HepG2 (cell line): ENCODE data around the gene PHF2. TPM values are rescaled to one million over a fixed set of nuclear protein-coding genes. Genes with fewer than 3 reads are reported as not detected.

Source experiments
- ATAC-seq: fragments of 200-7000 bp; cut with Tn5 transposase; 3 replicates; pipeline ENCODE4 v1.9.1; 2020; ENCODE audit warnings: mild to moderate bottlenecking, moderate library complexity
- BruUV-seq: library from RNA; stranded (reverse); fragments of 400-500 nt; replicated peaks from 2 replicates; lab custom pipeline; 2021; lab: Mats Ljungman, UMichigan
- CTCF ChIA-PET: fragments of 300-600 bp; formaldehyde crosslinking; extraction: SDS; loops from one replicate; lab custom pipeline; 2021; ENCODE audit warnings: low total read pairs, inconsistent platforms, low intra/inter-chr PET ratio; lab: Yijun Ruan, JAX
- POLR2A ChIA-PET: fragments of 350-600 bp; sonication (Branson Sonifier 250); formaldehyde crosslinking; loops from one replicate; lab custom pipeline; 2020; ENCODE audit warnings: antibody characterized with exemption, inconsistent platforms; lab: Yijun Ruan, JAX
- DNase-seq: peaks from one replicate; pipeline ENCODE4 v3.0.0-alpha.2; 2015; ENCODE audit warnings: low spot score
- FAIRE-seq: peaks from 3 replicates; lab custom pipeline; 2011; peaks lifted over from hg19 to GRCh38; lab: Jason Lieb, UNC
- H2AFZ ChIP-seq: one replicate; pipeline ENCODE4 v1.6.1; 2011; ENCODE audit warnings: low read length, inconsistent platforms
- H3K27ac ChIP-seq: fragments of 300-600 bp; 3 replicates; pipeline ENCODE4 v1.8.0; 2011; ENCODE audit warnings: mixed run types, mild to moderate bottlenecking, mixed read lengths, low read length, inconsistent platforms; ENCODE audit not compliant: insufficient read depth; ENCODE audit errors: extremely low read length
- H3K27me3 ChIP-seq, 2 experiments: fragments of 200-600 bp in 1 of 2; 2 replicates in 1 of 2; 3 replicates in 1 of 2; pipeline versions ENCODE4 v1.6.0 to v1.8.0; 2011; ENCODE audit warnings: low read length in 2 of 2, mild to moderate bottlenecking in 2 of 2, moderate library complexity in 2 of 2, inconsistent platforms in 1 of 2; ENCODE audit not compliant: insufficient read depth in 2 of 2, control insufficient read depth in 1 of 2
- H3K36me3 ChIP-seq, 2 experiments: fragments of 200-600 bp in 1 of 2; replicated peaks in 1 of 2; 2 replicates in 1 of 2; 3 replicates in 1 of 2; pipeline versions ENCODE4 v1.5.1 to v1.8.0; 2011; ENCODE audit warnings: low read length in 2 of 2, inconsistent platforms in 1 of 2; ENCODE audit not compliant: insufficient read depth in 2 of 2, control insufficient read depth in 1 of 2
- H3K4me1 ChIP-seq: 2 replicates; pipeline ENCODE4 v1.5.1; 2012; ENCODE audit warnings: low read length, inconsistent platforms; ENCODE audit not compliant: insufficient read depth
- H3K4me2 ChIP-seq: 2 replicates; pipeline ENCODE4 v1.6.0; 2011; ENCODE audit warnings: low read depth, low read length, inconsistent platforms
- H3K4me3 ChIP-seq, 3 experiments: fragments of 200-600 bp in 1 of 3; sonication (generic), shearing (Covaris generic) in 1 of 3; replicated peaks in 1 of 3; 2 replicates each; pipeline ENCODE4 v1.5.1; 2011 to 2016; ENCODE audit warnings: low read length in 3 of 3, inconsistent platforms in 2 of 3, low read depth in 2 of 3, mild to moderate bottlenecking in 2 of 3, control low read depth in 1 of 3, mixed read lengths in 1 of 3; ENCODE audit not compliant: insufficient read depth in 1 of 3
- H3K79me2 ChIP-seq: one replicate; pipeline ENCODE4 v1.6.1; 2011; ENCODE audit warnings: low read length, inconsistent platforms; ENCODE audit not compliant: insufficient read depth
- H3K9ac ChIP-seq: 2 replicates; pipeline ENCODE4 v1.6.0; 2011; ENCODE audit warnings: mild to moderate bottlenecking, low read depth, low read length, inconsistent platforms; ENCODE audit not compliant: insufficient read depth
- H3K9me3 ChIP-seq: 2 replicates; pipeline ENCODE4 v1.5.1; 2012; ENCODE audit warnings: mild to moderate bottlenecking, low read length
- H4K20me1 ChIP-seq: 2 replicates; pipeline ENCODE4 v1.6.0; 2011; ENCODE audit warnings: inconsistent platforms, mild to moderate bottlenecking, low read length, moderate library complexity; ENCODE audit not compliant: insufficient read depth
- CBX1 ChIP-seq: IDR thresholded peaks from one replicate; pipeline ENCODE4 v1.6.1; 2016; ENCODE audit warnings: antibody characterized with exemption, low read depth
- CBX5 ChIP-seq: sonication (generic); formaldehyde crosslinking; IDR thresholded peaks from 2 replicates; pipeline ENCODE4 v1.4.0; 2020; ENCODE audit warnings: missing genetic modification reagents, borderline replicate concordance
- EP300 ChIP-seq, 3 experiments: sonication (generic) in 1 of 3; formaldehyde crosslinking in 1 of 3; IDR thresholded peaks; 2 replicates each; pipeline versions ENCODE4 v1.5.1 to v1.6.1; 2011 to 2020; ENCODE audit warnings: low read depth in 2 of 3, low read length in 2 of 3, borderline replicate concordance in 1 of 3, improper control_type of control experiment in 1 of 3, mild to moderate bottlenecking in 1 of 3, missing genetic modification reagents in 1 of 3, moderate library complexity in 1 of 3
- FOXC1 ChIP-seq: sonication (generic); formaldehyde crosslinking; IDR thresholded peaks from 2 replicates; pipeline ENCODE4 v1.8.0; 2022; ENCODE audit warnings: mild to moderate bottlenecking, missing genetic modification reagents, borderline replicate concordance
- GLI4 ChIP-seq: sonication (generic); formaldehyde crosslinking; IDR thresholded peaks from 2 replicates; pipeline ENCODE4 v1.5.1; 2020; ENCODE audit warnings: missing genetic modification reagents, mild to moderate bottlenecking, moderate library complexity, borderline replicate concordance
- HNRNPH1 ChIP-seq: fragments of 200-400 bp; formaldehyde crosslinking; optimal IDR thresholded peaks from 2 replicates; pipeline ENCODE3; 2017; ENCODE audit warnings: mild to moderate bottlenecking, low read depth, low read length
- NR3C1 ChIP-seq: sonication (generic); formaldehyde crosslinking; IDR thresholded peaks from 2 replicates; pipeline ENCODE4 v1.4.0; 2020; ENCODE audit warnings: missing genetic modification reagents
- SMYD3 ChIP-seq: sonication (generic); formaldehyde crosslinking; IDR thresholded peaks from 2 replicates; pipeline ENCODE4 v1.8.1; 2023; ENCODE audit warnings: mild to moderate bottlenecking, missing genetic modification reagents
- STAG1 ChIP-seq: sonication (generic); formaldehyde crosslinking; IDR thresholded peaks from 2 replicates; pipeline ENCODE4 v1.4.0; 2020; ENCODE audit warnings: missing genetic modification reagents
- TSC22D2 ChIP-seq: sonication (generic); formaldehyde crosslinking; IDR thresholded peaks from 2 replicates; pipeline ENCODE4 v1.5.1; 2020; ENCODE audit warnings: missing genetic modification reagents, mild to moderate bottlenecking, borderline replicate concordance
- ZKSCAN8 ChIP-seq: IDR thresholded peaks from 2 replicates; pipeline ENCODE4 v1.6.1; 2016; ENCODE audit warnings: borderline replicate concordance, missing genetic modification reagents, missing compliant biosample characterization
- ZNF33A ChIP-seq: sonication (generic); formaldehyde crosslinking; IDR thresholded peaks from 2 replicates; pipeline ENCODE4 v1.5.1; 2020; ENCODE audit warnings: missing genetic modification reagents, mild to moderate bottlenecking, moderate library complexity, borderline replicate concordance
- ZNF549 ChIP-seq: sonication (generic); formaldehyde crosslinking; IDR thresholded peaks from 2 replicates; pipeline ENCODE4 v1.5.0; 2020; ENCODE audit warnings: missing genetic modification reagents
- ZNF644 ChIP-seq: IDR thresholded peaks from 2 replicates; pipeline ENCODE4 v1.6.1; 2016; ENCODE audit warnings: low read depth
- ZNF749 ChIP-seq: sonication (generic); formaldehyde crosslinking; IDR thresholded peaks from 2 replicates; pipeline ENCODE4 v1.8.0; 2022; ENCODE audit warnings: mild to moderate bottlenecking, missing genetic modification reagents, moderate library complexity, borderline replicate concordance
- ZNF775 ChIP-seq: sonication (generic); formaldehyde crosslinking; IDR thresholded peaks from 2 replicates; pipeline ENCODE4 v1.4.0; 2020; ENCODE audit warnings: missing genetic modification reagents, mild to moderate bottlenecking, moderate library complexity, borderline replicate concordance
- WGBS: methylation state at CpG from one replicate; pipeline ENCODE4 v1.1.6; 2017; ENCODE audit warnings: low lambda C conversion rate; 5-methylcytosine and 5-hydroxymethylcytosine counted together
- in situ Hi-C: cut with HindIII; loops from 2 replicates; pipeline ENCODE4 v1.10.0; 2017; ENCODE audit warnings: low pct_unique_long_range_greater_than_20kb; ENCODE audit not compliant: extremely low pct_ligation_motif_present
- intact Hi-C: fragments of 100-400 bp; cut with micrococcal nuclease; formaldehyde crosslinking; loops from one replicate; pipeline ENCODE4 v1.10.0; 2022; ENCODE audit not compliant: unreplicated experiment
- polyA plus RNA-seq, 8 experiments: library from polyadenylated mRNA; depleted of rRNA in 3 of 8; stranded (reverse) in 7 of 8; unstranded in 1 of 8; fragments of >200 nt; fragmentation: Illumina TruSeq in 4 of 8; extraction: Trizol in 4 of 8; gene quantifications; 2 replicates each; pipeline versions ENCODE4 v1.2.1 to v1.2.3, GENCODE V29; 2011 to 2016; ENCODE audit warnings: low read depth in 4 of 8, missing spikeins in 1 of 8, mixed read lengths in 1 of 8; ENCODE audit not compliant: insufficient read depth in 1 of 8
- total RNA-seq, 5 experiments: library from RNA; depleted of rRNA; stranded (reverse); fragments of >200 nt; fragmentation: Illumina TruSeq; extraction: Trizol; gene quantifications; 2 replicates each; pipeline ENCODE4 v1.2.3, GENCODE V29; 2016; ENCODE audit warnings: low read depth in 1 of 5

Gene PHF2
- total and polyA plus RNA-seq, 2 of the 13 experiments (the other 11 are each of a cell fraction or from before 2014, with no cell fraction given) = 6.6 to 9.1 TPM

DNA sequence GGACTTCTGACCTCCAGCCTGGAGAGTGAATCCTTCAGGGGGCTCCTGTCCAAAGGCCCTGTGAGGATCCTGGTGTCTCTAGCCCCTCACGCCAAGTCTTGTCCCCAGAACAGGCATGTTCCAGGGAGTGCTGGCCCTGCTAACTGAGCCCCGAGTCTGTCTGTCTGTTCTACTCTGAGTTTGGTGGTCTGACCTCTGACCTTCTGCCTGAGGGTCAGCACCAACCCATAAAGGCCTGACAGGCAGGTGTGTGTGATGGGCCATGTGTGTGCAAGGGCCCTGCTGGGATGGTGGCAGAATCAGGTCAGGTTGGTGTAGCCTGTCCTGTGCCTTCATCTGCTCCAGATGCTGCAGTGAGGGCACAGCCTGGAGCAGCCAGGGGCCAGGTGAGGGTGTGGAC, 46.3 kb downstream of the PHF2 start:
- H3K4me3 ChIP-seq = no peak overlapping the region
- no peak for TF ChIP-seq SMYD3 (CRISPR knock-in tag)
- no peak for TF ChIP-seq TSC22D2 (CRISPR knock-in tag)
- TF ChIP-seq FOXC1 = no peak
- no peak for TF ChIP-seq ZNF549 (CRISPR knock-in tag)
- TF ChIP-seq HNRNPH1 = no peak
- TF ChIP-seq STAG1 (CRISPR knock-in tag) = no peak
- TF ChIP-seq GLI4 (CRISPR knock-in tag) = no peak
- no peak for TF ChIP-seq ZNF644 (CRISPR knock-in tag)
- TF ChIP-seq ZNF775 (CRISPR knock-in tag) = no peak
- TF ChIP-seq ZNF749 (CRISPR knock-in tag) = no peak
- TF ChIP-seq ZKSCAN8 (CRISPR knock-in tag) = no peak
- TF ChIP-seq ZNF33A = no peak
- TF ChIP-seq CBX1 = no peak
- TF ChIP-seq EP300 (IDR thresholded peaks at IDR 0.05; ENCODE audit: low read depth in 2 of 2, low read length in 2 of 2) = no peak
- TF ChIP-seq EP300 (CRISPR knock-in tag; IDR thresholded peaks at IDR 0.05; ENCODE audit: borderline replicate concordance) = no peak
- TF ChIP-seq CBX5 (CRISPR knock-in tag) = no peak
- no peak for TF ChIP-seq NR3C1 (CRISPR knock-in tag)
- no peak for ATAC-seq
- no CpG with 5 or more reads among the region's 2 CpGs for WGBS
- no peaks in the 10 kb centered on the region for H3K36me3 ChIP-seq
- in situ Hi-C loops = no loop called here
- CTCF ChIA-PET = no interaction called here
- H3K79me2 ChIP-seq = peaks cover 2% of the 10 kb centered on the region
- H3K27me3 ChIP-seq = no peaks in the 10 kb centered on the region
- DNase-seq = no peak
- peaks cover 12% of the 10 kb centered on the region; the same call in 1 of the 2 replicates for H3K4me1 ChIP-seq
- POLR2A ChIA-PET = no interaction called here
- H2AFZ ChIP-seq = no peak overlapping the region
- no peak overlapping the region for H3K27ac ChIP-seq
- intact Hi-C loops = no loop called here
- 0 out of 2 replicates have a peak, but pooled peaks cover 3% of the 10 kb centered on the region for H4K20me1 ChIP-seq
- no peak overlapping the region for H3K9ac ChIP-seq
- FAIRE-seq = no peak
- no TSS peak for BruUV-seq
- H3K9me3 ChIP-seq = peaks cover 4% of the 10 kb centered on the region; the same call in 1 of the 2 replicates
- no peak overlapping the region for H3K4me2 ChIP-seq
